ENCODE measurements around the gene ADAMTS10. TPM values are rescaled to one million over a fixed set of nuclear protein-coding genes. Genes with fewer than 3 reads are reported as not detected.
"Not testable (repeated sequence)": the region's sequence is repeated elsewhere in the genome, so short reads cannot be mapped to it uniquely, and the experiment has no call there.

The ADAMTS10 gene
- total RNA-seq, 2 experiments from 2014 or later: 67.5 to 72.9 TPM

- intact Hi-C loops (cut with DNase I, micrococcal nuclease): no loop called here
- no peak for ATAC-seq (ENCODE audit: poor library complexity)
- H3K4me1 ChIP-seq (ENCODE audit: insufficient read depth, low read length): peaks cover 93% of the 10 kb centered on the region
- peaks cover 41% of the 10 kb centered on the region for H3K4me1 Mint-ChIP-seq (ENCODE audit: low read depth)
- TF ChIP-seq, protein P1, sequence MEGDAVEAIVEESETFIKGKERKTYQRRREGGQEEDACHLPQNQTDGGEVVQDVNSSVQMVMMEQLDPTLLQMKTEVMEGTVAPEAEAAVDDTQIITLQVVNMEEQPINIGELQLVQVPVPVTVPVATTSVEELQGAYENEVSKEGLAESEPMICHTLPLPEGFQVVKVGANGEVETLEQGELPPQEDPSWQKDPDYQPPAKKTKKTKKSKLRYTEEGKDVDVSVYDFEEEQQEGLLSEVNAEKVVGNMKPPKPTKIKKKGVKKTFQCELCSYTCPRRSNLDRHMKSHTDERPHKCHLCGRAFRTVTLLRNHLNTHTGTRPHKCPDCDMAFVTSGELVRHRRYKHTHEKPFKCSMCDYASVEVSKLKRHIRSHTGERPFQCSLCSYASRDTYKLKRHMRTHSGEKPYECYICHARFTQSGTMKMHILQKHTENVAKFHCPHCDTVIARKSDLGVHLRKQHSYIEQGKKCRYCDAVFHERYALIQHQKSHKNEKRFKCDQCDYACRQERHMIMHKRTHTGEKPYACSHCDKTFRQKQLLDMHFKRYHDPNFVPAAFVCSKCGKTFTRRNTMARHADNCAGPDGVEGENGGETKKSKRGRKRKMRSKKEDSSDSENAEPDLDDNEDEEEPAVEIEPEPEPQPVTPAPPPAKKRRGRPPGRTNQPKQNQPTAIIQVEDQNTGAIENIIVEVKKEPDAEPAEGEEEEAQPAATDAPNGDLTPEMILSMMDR (IDR thresholded peaks at IDR 0.05): no peak
- H3K36me3 Mint-ChIP-seq (ENCODE audit: low read depth): peaks cover 5% of the 10 kb centered on the region
- no peak overlapping the region for H3K4me3 ChIP-seq (ENCODE audit: low read length)
- H3K9me3 Mint-ChIP-seq: no peaks in the 10 kb centered on the region
- H3K4me3 Mint-ChIP-seq: no peak overlapping the region
- peaks cover 5% of the 10 kb centered on the region for H3K36me3 ChIP-seq (ENCODE audit: insufficient read depth, low read length)
- no peaks in the 10 kb centered on the region for H3K27me3 ChIP-seq (ENCODE audit: control insufficient read depth in 1 of 2, insufficient read depth in 2 of 2, low read length in 2 of 2)
- DNase-seq: no peak
- H3K27ac ChIP-seq (ENCODE audit: low read depth in 1 of 2, low read length in 2 of 2): no peak overlapping the region
- no peak overlapping the region for H3K27ac Mint-ChIP-seq
- ChIA-PET CTCF (interaction anchor here (2.1 to 3.6 kb wide), 2 partner anchors 12 to 14 kb away, joined by 10 to 14 read pairs; no protein-coding TSS in a partner anchor), POLR2A (interaction anchor here (4.6 kb wide), 1 partner anchor 12 kb away, joined by 36 read pairs; the partner anchor contains the start of gene MYO1F)
- H3K27me3 Mint-ChIP-seq: no peaks in the 10 kb centered on the region
- no peaks in the 10 kb centered on the region for H3K9me3 ChIP-seq (ENCODE audit: control insufficient read depth in 1 of 2, insufficient read depth in 1 of 2, low read length in 2 of 2)
Measured at GRCh38 chr19:8566855-8567254, 43.7 kb downstream of the ADAMTS10 start.

- H3K27me3 Mint-ChIP-seq; H3K27ac ChIP-seq (ENCODE audit: low read depth in 1 of 2, low read length in 2 of 2); H3K36me3 ChIP-seq (ENCODE audit: insufficient read depth, low read length); H3K36me3 Mint-ChIP-seq (ENCODE audit: low read depth); H3K27me3 ChIP-seq (ENCODE audit: control insufficient read depth in 1 of 2, insufficient read depth in 2 of 2, low read length in 2 of 2); H3K4me3 ChIP-seq (ENCODE audit: low read length); H3K9me3 Mint-ChIP-seq; H3K4me3 Mint-ChIP-seq; ATAC-seq (ENCODE audit: poor library complexity); intact Hi-C loops (cut with DNase I, micrococcal nuclease); DNase-seq; H3K9me3 ChIP-seq (ENCODE audit: control insufficient read depth in 1 of 2, insufficient read depth in 1 of 2, low read length in 2 of 2): not testable (repeated sequence)
- ChIA-PET POLR2A (interaction anchor here (4.6 kb wide), 1 partner anchor 14 kb away, joined by 36 read pairs; the partner anchor contains the start of gene MYO1F), CTCF (interaction anchor here (1.0 to 3.6 kb wide), 3 partner anchors 11 to 16 kb away, joined by 4 to 14 read pairs (median 10); no protein-coding TSS in a partner anchor)
- H3K27ac Mint-ChIP-seq: peak overlapping the region; percentile 49
- H3K4me1 ChIP-seq (ENCODE audit: insufficient read depth, low read length): peaks cover 82% of the 10 kb centered on the region
- H3K4me1 Mint-ChIP-seq (ENCODE audit: low read depth): peaks cover 27% of the 10 kb centered on the region
Measured at GRCh38 chr19:8564866-8565265, 45.6 kb downstream of the ADAMTS10 start.

- Histone ChIP-seq H3K27ac (ENCODE audit: low read depth in 1 of 2, low read length in 2 of 2) (no peak overlapping the region), H3K4me3 (ENCODE audit: low read length) (no peak overlapping the region), H3K4me1 (ENCODE audit: insufficient read depth, low read length) (peaks cover 64% of the 10 kb centered on the region), H3K9me3 (ENCODE audit: control insufficient read depth in 1 of 2, insufficient read depth in 1 of 2, low read length in 2 of 2) (no peaks in the 10 kb centered on the region), H3K36me3 (ENCODE audit: insufficient read depth, low read length) (peaks cover 20% of the 10 kb centered on the region), H3K27me3 (ENCODE audit: control insufficient read depth in 1 of 2, insufficient read depth in 2 of 2, low read length in 2 of 2) (no peaks in the 10 kb centered on the region)
- ChIA-PET CTCF (interaction anchor here (1.0 kb wide), 1 partner anchor 14 kb away, joined by 3 read pairs; no protein-coding TSS in a partner anchor), POLR2A (no interaction called here)
- DNase-seq (no peak), ATAC-seq (ENCODE audit: poor library complexity) (no peak)
- Mint-ChIP-seq H3K36me3 (ENCODE audit: low read depth) (no peaks in the 10 kb centered on the region), H3K4me3 (no peak overlapping the region), H3K27ac (peak overlapping the region; percentile 7), H3K9me3 (no peaks in the 10 kb centered on the region), H3K4me1 (ENCODE audit: low read depth) (peaks cover 19% of the 10 kb centered on the region), H3K27me3 (no peaks in the 10 kb centered on the region)
- TF ChIP-seq, protein P1 (IDR thresholded peaks at IDR 0.05): no peak
- intact Hi-C loops (cut with DNase I, micrococcal nuclease): no loop called here
Measured at GRCh38 chr19:8561075-8561764, 49.3 kb downstream of the ADAMTS10 start.

All from CD4-positive, alpha-beta T cell (primary cell).